ENCODE results near the gene IL13RA2.

DNA sequence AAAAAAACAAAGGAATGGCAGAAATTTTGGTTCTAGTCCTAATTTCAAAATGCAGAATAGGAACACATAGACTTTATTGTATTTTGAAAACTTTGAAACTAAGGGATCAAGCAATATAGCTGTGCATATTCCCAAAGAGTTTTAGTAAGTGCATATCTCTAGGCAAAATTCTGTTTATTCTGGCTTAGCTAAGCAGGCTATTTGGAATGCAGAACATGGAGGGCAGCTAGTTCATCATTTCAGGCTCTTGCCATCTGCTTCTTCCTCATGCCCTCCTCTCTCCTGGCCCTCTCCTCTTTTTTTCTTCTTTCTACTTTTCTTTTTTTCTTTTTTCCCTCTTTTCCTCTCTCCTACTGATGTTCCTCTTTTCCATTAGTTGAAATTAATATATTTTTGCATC lies 12.0 kb upstream of the IL13RA2 start:
- TF ChIP-seq, protein P1, sequence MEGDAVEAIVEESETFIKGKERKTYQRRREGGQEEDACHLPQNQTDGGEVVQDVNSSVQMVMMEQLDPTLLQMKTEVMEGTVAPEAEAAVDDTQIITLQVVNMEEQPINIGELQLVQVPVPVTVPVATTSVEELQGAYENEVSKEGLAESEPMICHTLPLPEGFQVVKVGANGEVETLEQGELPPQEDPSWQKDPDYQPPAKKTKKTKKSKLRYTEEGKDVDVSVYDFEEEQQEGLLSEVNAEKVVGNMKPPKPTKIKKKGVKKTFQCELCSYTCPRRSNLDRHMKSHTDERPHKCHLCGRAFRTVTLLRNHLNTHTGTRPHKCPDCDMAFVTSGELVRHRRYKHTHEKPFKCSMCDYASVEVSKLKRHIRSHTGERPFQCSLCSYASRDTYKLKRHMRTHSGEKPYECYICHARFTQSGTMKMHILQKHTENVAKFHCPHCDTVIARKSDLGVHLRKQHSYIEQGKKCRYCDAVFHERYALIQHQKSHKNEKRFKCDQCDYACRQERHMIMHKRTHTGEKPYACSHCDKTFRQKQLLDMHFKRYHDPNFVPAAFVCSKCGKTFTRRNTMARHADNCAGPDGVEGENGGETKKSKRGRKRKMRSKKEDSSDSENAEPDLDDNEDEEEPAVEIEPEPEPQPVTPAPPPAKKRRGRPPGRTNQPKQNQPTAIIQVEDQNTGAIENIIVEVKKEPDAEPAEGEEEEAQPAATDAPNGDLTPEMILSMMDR (IDR thresholded peaks at IDR 0.05) = no peak
- TF ChIP-seq POLR2A (IDR thresholded peaks at IDR 0.05) = no peak
